Esophagus squamous epithelium (tissue), 5 donors: ENCODE measurements around the gene AFM. TPM values are rescaled to one million over a fixed set of nuclear protein-coding genes. Genes with fewer than 3 reads are reported as not detected.

Experiments
- DNase-seq: peaks from one replicate; lab custom pipeline; 2025; lab: John Stamatoyannopoulos, UW
- H3K27ac ChIP-seq, 4 donors: fragments of 200-600 bp; sonication (generic); one replicate each; pipeline ENCODE4 v1.5.1; 2016 to 2019; ENCODE audit warnings: mild to moderate bottlenecking in 1 of 4
- H3K27me3 ChIP-seq, 4 donors: fragments of 200-600 bp; sonication (generic); 1 replicate in 3 of 4; 2 replicates in 1 of 4; pipeline versions ENCODE4 v1.5.1 to v1.6.0; 2017 to 2021; ENCODE audit warnings: antibody characterized with exemption in 1 of 4
- H3K36me3 ChIP-seq, 3 donors: fragments of 200-600 bp; sonication (generic); one replicate each; pipeline ENCODE4 v1.5.1; 2016 to 2019
- H3K4me1 ChIP-seq, 3 donors: fragments of 200-600 bp; sonication (generic); one replicate each; pipeline ENCODE4 v1.5.1; 2017 to 2019
- H3K4me3 ChIP-seq, 4 donors: fragments of 200-600 bp; sonication (generic); 1 replicate in 3 of 4; 2 replicates in 1 of 4; pipeline ENCODE4 v1.5.1; 2016 to 2019; ENCODE audit warnings: mild to moderate bottlenecking in 2 of 4, moderate library complexity in 1 of 4
- H3K9me3 ChIP-seq, 3 donors: fragments of 200-600 bp; sonication (generic); one replicate each; pipeline ENCODE4 v1.5.1; 2016 to 2019
- CTCF ChIP-seq, 6 experiments: fragments of 450-650 bp in 4 of 6; fragments of 200-600 bp in 2 of 6; sonication (generic) in 2 of 6; IDR thresholded peaks; one replicate each; pipeline ENCODE4 v1.5.1; 2016 to 2019; ENCODE audit warnings: antibody characterized with exemption in 6 of 6, mild to moderate bottlenecking in 4 of 6, moderate library complexity in 4 of 6
- POLR2A ChIP-seq, 4 donors: fragments of 450-650 bp; IDR thresholded peaks; one replicate each; pipeline ENCODE4 v1.6.1; 2017; ENCODE audit warnings: antibody characterized with exemption in 4 of 4, mild to moderate bottlenecking in 4 of 4, moderate library complexity in 3 of 4
- WGBS, 2 donors: methylation state at CpG; one replicate each; pipeline ENCODE4 v1.1.5; 2018; 5-methylcytosine and 5-hydroxymethylcytosine counted together
- intact Hi-C: fragments of 100-400 bp; cut with DNase I; formaldehyde crosslinking; loops from one replicate; pipeline ENCODE4 v1.15.0; 2022
- total RNA-seq, 4 donors: library from RNA; depleted of rRNA; stranded (reverse); fragments of >200 nt; gene quantifications; one replicate each; pipeline ENCODE4 v1.1.0, GENCODE V29; 2016
- donor health status: DM: yes; HTN: yes; CAD: no.

AFM gene
- total RNA-seq, 4 donors from 2014 or later: not detected

- Histone ChIP-seq H3K4me1 (peaks cover 0 to 11% (median 0%) of the 10 kb centered on the region in 3 donors), H3K9me3 (no peaks in the 10 kb centered on the region), H3K36me3 (no peaks in the 10 kb centered on the region), H3K27me3 (no peaks in the 10 kb centered on the region), H3K27ac (no peak overlapping the region), H3K4me3 (no peak overlapping the region)
- no peak for DNase-seq
- TF ChIP-seq CTCF (IDR thresholded peaks at IDR 0.05) (no peak), POLR2A (IDR thresholded peaks at IDR 0.05) (no peak)
- 75% methylated on average over 2 of the region's 2 CpGs for WGBS, 2 donors
- intact Hi-C loops: no loop called here
These were observed 28.4 kb upstream of the AFM start for GRCh38 chr4:73452953-73453700.

- intact Hi-C loops: no loop called here
- Histone ChIP-seq H3K4me1 (peaks cover 0 to 11% (median 0%) of the 10 kb centered on the region in 3 donors), H3K4me3 (no peak overlapping the region), H3K27me3 (no peaks in the 10 kb centered on the region), H3K27ac (no peak overlapping the region), H3K9me3 (no peaks in the 10 kb centered on the region), H3K36me3 (no peaks in the 10 kb centered on the region)
- TF ChIP-seq CTCF (IDR thresholded peaks at IDR 0.05): no peak
- TF ChIP-seq POLR2A (IDR thresholded peaks at IDR 0.05): no peak
- no peak for DNase-seq
These were observed 27.9 kb upstream of the AFM start for GRCh38 chr4:73453701-73454005.

- H3K4me3 ChIP-seq: no peak overlapping the region
- H3K4me1 ChIP-seq: peaks cover 0 to 9% (median 0%) of the 10 kb centered on the region in 3 donors
- no peaks in the 10 kb centered on the region for H3K36me3 ChIP-seq
- no peaks in the 10 kb centered on the region for H3K27me3 ChIP-seq
- H3K9me3 ChIP-seq: no peaks in the 10 kb centered on the region
- no peak overlapping the region for H3K27ac ChIP-seq
- no peak for TF ChIP-seq POLR2A (IDR thresholded peaks at IDR 0.05)
- no peak for TF ChIP-seq CTCF (IDR thresholded peaks at IDR 0.05)
- WGBS, 2 donors: 80 to 85% methylated on average over 3 of the region's 3 CpGs
- DNase-seq: no peak
- intact Hi-C loops: no loop called here
These were observed 26.6 kb upstream of the AFM start for GRCh38 chr4:73454920-73455319.

GRCh38 chr4:73456177-73457022 is 25.1 kb upstream of the AFM start:
- no peak overlapping the region for H3K27ac ChIP-seq
- H3K4me1 ChIP-seq: no peaks in the 10 kb centered on the region
- intact Hi-C loops: no loop called here
- no peak for TF ChIP-seq POLR2A (IDR thresholded peaks at IDR 0.05)
- TF ChIP-seq CTCF (IDR thresholded peaks at IDR 0.05): no peak
- no peak for DNase-seq
- H3K4me3 ChIP-seq: no peak overlapping the region
- H3K27me3 ChIP-seq: no peaks in the 10 kb centered on the region
- no peaks in the 10 kb centered on the region for H3K9me3 ChIP-seq
- no peaks in the 10 kb centered on the region for H3K36me3 ChIP-seq
- WGBS, 2 donors: 79 to 87% methylated on average over 4 to 5 of the region's 5 CpGs
